Islet precursor cell (in vitro differentiated cells): Measurements from ENCODE around the gene IBA57.

ENCODE experiments used
- DNase-seq: peaks from one replicate; pipeline ENCODE4 v3.0.0-alpha.2; 2018

Gene IBA57

GRCh38 chr1:228145463-228146416 is 19.9 kb upstream of the IBA57 start:
- no peak for DNase-seq

- no peak for DNase-seq
Measured at GRCh38 chr1:228146417-228147150, 19.0 kb upstream of the IBA57 start.

GRCh38 chr1:228147151-228147693 is 18.4 kb upstream of the IBA57 start:
- no peak for DNase-seq

GRCh38 chr1:228147768-228148167 is 17.8 kb upstream of the IBA57 start:
- no peak for DNase-seq

- DNase-seq: no peak
Measured at GRCh38 chr1:228148196-228148861, 17.3 kb upstream of the IBA57 start.

GRCh38 chr1:228148935-228149405 is 16.6 kb upstream of the IBA57 start:
- DNase-seq: no peak

- DNase-seq: peak; percentile 84
Measured at GRCh38 chr1:228149406-228150119, 16.0 kb upstream of the IBA57 start, which contains the start of gene GJC2. GJC2 (plus strand) TSS chr1:228149930; CDS start chr1:228157759, 7,829 bp downstream.

GRCh38 chr1:228150120-228150460 is 15.5 kb upstream of the IBA57 start:
- no peak for DNase-seq

- peak; percentile 49 for DNase-seq
Measured at GRCh38 chr1:228150461-228151179, 15.0 kb upstream of the IBA57 start.

GRCh38 chr1:228151180-228151925 is 14.3 kb upstream of the IBA57 start:
- DNase-seq: no peak

- no peak for DNase-seq
Measured at GRCh38 chr1:228152097-228152917, 13.3 kb upstream of the IBA57 start.

- no peak for DNase-seq
Measured at GRCh38 chr1:228152918-228153258, 12.7 kb upstream of the IBA57 start.

GRCh38 chr1:228154021-228154669 is 11.5 kb upstream of the IBA57 start:
- DNase-seq: no peak

GRCh38 chr1:228154670-228155571 is 10.7 kb upstream of the IBA57 start:
- DNase-seq: no peak

GRCh38 chr1:228155596-228156514 is 9.7 kb upstream of the IBA57 start:
- no peak for DNase-seq

- no peak for DNase-seq
Measured at GRCh38 chr1:228156515-228156881, 9.1 kb upstream of the IBA57 start.
